ENCODE data around the gene FBXW5.

- TF ChIP-seq CTCF (IDR thresholded peaks at IDR 0.05) (no peak), POLR2AphosphoS5 (IDR thresholded peaks at IDR 0.05; ENCODE audit: low read depth, low read length) (no peak), REST (IDR thresholded peaks at IDR 0.05; ENCODE audit: insufficient read depth in 1 of 2, low read depth in 2 of 2, low read length in 1 of 2) (no peak), SIN3A (IDR thresholded peaks at IDR 0.05; ENCODE audit: borderline replicate concordance, insufficient read depth, low read depth, low read length) (no peak)
Measured at GRCh38 chr9:136898483-136899100, 45.9 kb downstream of the FBXW5 start.
